Astrocyte of the hippocampus (primary cell): Measurements from ENCODE around the gene FGF18.

Source experiments
- DNase-seq: peaks from one replicate; pipeline ENCODE4 v3.0.0; 2011; ENCODE audit warnings: low read depth, low spot score

FGF18 gene

DNA sequence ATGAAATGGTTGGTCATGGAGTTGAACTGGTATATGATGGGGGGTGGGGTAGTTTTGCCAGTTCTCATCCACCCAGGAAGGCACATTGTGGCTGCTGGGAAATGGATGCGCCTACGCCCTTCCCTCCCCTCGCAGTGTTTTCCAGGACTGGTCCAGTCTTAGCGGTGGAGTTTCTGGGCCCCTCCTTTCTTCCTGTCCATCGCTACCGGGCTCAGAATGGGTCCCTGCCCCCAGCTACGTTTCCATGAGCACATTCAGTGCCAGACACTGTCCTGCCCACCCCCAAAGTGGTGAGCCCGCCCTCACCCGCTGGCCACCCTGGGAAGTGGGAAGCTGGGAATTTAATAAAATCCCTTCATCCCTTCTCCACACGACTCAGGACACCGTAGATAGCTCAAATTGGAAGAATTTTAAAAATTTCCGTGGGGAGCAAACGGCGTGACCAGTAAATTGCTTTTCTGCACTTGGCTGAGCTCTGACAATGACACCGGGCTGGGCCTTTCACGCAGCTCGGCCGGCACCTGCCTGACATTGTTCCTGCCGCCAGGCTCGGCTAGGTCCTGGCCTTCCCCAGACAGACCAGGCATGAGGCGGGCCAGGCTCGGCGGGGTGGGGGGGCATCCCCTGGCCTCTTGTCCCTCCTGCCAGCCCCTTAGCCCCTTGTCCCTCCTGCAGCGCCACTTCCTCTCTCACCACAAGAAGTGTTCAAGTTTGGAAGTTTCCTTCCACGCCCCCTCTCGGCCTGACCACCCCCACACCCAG is 3.6 kb downstream of the FGF18 start:
- peak; percentile 30 for DNase-seq

DNA sequence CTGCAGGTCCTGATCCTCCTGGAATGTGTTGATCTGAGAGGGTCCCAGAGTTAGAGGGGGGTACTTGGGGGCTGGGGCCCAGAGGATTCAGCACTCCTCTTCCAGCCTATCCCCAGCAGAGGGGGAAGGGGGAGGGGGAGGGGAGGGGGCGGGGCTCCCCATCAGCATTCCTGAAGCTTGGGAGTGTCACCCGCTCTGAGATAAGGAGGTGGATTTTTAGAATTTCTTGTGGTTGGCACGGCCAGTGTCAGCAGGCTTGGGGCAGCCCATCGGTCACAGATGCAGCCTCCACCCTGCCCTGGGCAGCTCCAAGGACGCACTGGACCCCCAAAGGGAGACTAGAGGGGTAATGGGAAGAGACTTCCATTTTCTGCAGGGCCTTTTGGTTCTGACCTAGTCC is 5.3 kb downstream of the FGF18 start:
- DNase-seq = peak; percentile 46

DNA sequence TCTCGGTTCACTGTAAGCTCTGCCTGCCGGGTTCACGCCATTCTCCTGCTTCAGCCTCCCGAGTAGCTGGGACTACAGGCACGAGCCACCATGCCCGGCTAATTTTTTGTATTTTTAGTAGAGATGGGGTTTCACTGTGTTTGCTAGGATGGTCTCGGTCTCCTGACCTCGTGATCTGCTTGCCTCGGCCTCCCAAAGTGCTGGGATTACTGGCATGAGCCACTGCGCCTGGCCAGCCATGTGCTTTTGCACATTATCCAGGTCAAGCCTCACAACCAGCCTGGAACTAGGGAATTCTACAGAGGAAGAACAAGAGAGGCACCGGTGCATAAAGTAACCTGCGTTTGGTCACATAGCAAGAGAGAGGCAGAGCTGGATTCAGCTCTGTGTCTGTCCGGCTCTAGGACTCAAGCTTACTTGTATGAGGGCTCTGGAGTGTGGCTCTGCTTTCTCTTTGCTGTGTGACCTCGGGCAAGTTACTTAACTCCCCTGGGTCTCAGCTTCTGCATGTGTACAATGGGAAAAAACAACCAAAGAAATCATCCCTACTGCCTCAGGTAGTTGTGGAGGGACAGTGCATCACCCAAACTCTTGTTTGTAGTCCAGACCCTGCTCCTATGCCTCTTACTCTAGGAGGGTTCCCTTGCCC is 6.3 kb downstream of the FGF18 start:
- no peak for DNase-seq

DNA sequence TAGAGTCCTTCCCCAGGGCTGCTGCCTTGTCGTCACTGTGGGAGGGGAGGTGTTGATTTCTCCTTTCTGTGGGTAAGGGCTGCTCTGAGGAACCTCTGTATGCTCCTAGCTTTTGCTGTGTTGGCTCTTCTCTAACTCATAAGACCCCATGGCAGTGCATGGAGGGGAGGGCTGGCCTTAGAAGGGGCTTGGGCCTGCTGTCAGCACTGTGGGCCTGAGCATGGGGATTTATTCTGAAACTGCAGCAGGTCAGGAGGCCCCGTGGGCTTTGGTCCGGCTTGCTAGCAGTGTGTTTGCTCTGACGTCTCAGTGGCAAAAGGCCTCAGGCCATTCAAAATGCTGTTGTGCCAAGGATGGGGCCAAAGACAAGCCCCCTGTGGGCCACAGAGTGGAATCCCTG is 6.8 kb downstream of the FGF18 start:
- DNase-seq = no peak

DNA sequence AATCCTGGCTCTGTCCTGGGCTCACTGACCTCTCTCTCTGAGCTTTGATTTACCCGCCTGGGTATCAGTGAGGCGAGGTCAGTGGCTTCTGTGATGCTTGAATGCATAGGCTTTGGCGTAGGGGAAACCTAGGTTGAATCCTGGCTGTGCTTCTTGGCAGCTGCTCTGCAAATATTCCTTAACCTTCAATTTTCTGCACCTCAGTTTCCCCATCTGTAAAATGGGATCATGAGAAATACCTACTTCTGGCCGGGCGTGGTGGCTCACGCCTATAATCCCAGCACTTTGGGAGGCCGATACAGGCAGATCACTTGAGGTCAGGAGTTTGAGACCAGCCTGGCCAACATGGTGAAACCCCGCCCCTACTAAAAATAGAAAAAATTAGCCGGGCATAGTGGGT is 7.2 kb downstream of the FGF18 start:
- no peak for DNase-seq

DNA sequence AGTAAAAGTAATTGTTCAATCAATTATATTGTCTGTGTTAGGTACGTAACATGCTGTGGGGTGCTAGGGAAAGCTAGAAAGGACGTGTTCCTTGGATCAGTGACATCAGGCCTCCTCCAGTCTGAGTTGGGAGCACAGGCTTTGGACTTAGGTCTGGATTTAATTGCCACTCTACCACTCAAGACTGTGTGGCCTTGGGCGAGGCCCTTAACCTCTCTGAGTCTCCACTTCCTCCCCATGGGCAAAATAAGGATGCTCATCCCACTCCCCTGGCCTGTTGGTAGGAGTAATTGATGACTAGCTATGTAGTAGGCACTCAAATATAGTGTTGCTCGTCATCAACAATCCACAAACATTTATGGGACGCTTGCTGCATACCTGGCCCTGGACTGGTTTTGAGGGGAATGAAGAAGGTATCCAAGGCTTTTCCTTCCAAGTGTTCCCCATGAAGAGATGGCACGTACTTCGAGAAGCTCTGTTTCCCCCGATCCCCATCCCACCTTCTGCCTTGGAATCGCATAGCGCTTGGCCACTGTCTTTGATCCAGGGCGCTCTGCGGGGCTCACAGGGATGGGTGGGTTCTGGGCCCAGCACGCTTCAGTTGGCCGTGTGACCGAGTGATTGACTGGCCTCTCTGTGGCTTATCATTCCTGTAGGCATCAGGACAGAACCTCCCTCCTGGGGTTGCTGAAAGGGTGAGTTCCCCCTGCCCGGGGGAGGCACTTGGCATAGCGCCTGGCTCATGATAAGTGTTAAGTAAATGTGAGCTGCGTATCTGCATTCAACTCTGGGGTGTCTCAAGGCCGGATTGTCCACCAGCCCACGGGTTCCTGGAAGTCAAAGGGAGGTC is 8.1 kb downstream of the FGF18 start:
- no peak for DNase-seq

DNA sequence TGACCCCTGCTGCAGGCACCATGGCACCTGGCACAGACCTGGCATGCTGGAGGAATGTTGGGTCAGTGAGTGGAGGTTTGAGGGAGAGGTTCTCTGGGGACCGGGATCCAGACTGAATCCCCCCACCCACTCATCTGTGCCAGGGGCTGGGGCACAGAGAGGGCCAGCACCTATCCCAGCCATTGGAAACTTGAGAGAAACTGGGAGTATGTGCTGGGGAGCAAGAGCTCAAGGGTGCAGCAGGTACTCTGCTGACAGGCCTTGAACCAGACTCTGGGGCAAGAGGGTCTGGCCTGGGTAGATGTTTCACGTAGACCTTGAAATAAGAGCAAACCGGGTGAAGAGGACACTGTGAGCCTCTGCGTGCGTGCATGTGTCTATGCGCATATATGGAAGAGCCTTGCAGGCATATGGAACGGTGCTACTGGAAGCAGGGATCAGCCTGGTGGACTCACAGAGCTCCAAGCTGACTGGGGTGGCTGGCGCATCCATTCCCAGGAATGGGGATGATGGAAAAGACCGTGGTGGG is 8.8 kb downstream of the FGF18 start:
- DNase-seq = no peak

DNA sequence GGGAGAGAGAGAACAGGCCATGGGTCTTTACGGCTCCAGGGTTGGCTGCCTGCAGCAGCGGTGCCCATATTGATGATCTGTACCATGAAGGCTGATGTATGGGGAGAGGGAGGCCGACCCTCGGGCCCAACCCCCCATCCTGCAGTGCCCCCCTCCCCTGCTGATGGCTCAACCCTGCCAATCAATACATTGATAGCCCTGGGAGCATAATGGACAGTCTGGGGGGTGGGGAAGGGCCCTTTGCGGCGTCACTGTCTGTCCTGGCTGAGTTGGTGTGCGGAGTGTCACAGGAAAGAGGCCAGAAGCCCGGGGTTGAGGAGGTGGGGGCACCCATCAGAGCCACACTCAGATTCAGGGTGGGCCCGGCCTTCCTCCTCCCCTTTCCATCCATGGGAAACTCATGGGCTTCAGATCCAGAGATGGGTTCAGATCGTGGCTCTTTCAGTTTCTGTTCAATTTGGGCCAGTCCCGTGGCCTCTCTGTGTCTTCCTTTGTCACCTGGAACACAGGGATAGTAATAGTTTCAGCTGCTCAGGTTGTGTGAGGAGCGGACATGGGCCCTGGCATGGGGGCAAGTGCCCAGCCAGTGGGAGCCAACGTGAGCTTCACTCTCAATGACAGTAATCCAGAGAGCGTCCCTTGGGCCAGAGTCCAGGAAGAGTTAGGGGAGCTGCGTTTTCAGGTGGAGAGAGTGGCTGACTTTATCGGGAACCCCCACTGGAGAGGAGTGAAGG is 9.5 kb downstream of the FGF18 start:
- DNase-seq = no peak

DNA sequence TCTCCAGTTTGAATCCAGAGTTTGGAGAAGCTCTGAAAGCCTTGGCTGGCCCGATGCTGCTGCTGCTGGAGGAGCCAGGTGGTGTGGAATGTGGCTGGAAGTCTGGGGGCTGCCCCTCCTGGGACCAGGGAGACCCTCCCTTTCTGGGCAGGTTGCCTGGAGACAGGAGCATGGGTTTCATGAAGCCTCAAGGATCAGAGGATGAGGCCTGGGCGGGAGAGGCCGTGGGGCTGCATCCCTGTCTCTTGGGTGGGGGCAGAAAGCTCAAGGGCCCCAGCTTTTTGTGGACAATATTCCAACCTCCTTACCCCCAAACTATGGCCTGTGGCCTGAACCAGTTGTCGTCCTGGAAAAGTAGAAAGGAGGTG is 10.1 kb downstream of the FGF18 start:
- DNase-seq = no peak

DNA sequence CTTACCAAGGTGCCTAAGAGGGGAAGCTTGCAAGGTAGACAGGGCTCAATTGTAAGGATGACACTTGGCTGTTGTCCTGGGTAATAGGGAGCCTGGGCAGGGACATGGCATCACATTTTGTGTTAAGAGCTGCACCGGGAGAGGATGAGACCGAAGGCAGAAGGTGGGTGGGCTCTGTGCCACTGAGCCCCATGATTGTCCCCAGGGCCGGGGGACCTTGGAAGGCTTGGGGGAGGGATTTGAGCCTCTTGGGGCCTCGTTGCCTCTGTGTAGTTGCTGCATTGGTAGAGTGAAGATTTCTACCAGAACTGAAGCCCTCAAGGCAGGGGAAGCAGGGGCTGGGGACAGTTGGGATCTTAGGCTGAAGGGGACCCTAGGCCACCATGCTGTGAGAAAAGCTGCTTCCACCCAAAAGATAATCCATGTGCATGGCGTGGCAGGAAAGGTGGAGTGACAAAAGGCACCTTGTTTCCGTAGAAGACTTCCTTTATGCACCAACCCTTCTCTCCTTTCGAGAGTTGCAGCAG is 11.9 kb downstream of the FGF18 start:
- no peak for DNase-seq

DNA sequence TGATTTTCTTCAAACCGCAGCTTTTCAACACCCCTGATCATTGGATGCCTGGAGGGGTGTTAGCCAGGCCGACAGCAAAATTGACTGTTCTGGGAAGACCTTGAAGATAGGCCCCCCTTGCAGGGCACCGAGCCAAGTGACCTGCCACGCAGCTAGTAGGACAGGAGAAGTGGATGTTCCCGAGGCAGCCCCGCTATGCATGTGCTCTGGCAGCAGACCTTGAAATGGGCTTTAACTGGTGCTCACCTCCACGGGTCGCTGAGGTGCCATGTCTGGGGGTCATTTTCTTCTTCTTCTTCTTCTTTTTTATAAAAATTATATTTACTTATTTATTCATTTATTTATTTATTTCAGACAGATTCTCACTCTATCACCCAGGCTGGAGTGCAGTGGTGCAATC is 12.6 kb downstream of the FGF18 start:
- DNase-seq = no peak

DNA sequence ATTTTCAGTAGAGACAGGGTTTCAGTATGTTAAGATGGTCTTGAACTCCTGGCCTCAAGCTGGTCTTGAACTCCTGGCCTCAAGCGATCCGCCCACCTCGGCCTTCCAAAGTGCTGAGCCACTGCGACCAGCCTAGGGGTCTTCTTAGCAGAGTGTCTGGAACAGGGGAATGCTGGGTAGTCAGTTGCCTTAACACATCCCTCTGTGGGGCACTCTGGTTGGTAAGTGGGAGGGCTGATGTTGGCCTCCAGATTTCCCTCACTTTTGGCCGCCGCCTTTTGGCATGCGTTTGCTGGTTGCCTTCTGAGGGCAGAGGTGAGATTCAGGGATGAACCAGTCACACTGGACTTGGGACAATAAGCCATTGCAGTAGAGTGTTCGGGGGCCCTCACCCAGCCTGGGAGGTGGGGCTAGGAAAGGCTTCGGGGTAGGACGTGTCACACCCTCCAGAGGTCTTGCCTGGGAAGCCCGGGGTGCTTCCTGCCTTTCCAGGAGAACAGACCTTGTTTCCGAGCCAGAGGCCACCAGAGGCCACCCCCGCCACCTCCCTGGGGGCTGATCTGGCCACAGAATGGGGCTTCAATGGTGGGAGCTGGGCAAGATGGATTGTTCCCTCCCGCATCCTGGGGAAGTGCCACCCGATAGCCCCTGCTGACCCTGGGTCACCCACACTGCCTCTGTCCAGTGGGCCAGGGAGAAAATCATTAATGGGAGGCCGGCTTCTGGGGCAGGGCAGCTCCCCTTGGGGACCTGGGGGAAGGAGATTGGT is 13.3 kb downstream of the FGF18 start:
- DNase-seq = no peak

DNA sequence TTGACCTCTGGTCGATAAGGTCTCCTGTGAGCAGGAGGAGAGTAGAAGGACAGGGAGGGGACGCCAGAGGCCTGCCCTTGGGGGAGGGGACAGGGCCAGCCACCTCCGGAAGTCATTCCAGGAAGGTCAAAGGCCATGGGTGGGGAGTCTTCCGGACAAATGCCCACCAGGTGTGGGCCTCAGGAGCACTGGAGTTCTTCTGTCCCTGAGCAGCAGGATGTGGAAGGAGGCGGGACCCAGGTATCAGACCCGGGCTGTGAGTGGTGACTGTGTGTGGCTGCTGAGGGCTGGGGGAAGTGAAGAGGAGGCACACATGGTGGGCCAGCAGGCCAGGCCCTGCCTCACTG is 13.9 kb downstream of the FGF18 start:
- no peak for DNase-seq

DNA sequence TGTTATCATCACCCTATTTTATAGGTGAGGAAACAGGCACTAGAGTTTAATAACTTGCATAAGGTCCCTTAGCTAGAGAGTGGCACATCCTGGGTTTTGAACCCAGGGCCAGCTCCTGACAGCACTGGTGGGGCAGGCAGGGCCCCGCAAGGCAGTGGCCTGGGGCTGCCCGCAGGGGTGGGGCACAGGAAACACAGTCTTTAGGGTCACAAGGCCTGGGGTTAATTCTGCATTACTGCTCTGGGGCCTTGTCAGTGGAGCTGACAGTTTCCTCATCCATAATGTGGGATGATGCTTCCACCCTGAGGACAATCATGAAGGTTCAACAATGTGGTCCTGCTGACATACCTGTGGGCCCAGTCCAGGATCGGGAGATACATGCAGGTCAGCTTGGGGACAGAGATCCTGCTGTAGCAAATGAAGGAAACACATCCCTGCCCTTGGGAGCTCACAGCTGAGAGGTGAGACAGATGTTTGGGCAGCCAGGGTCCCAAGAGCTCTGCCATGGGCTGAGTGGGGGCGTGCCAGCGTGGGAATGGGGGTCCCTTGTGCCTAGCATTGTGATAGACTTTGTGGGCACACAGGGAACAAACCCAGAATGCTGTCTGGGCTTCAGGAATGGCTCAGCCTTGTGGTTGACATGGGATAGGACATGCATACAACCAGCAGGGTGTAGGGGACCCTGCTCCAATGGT is 14.7 kb downstream of the FGF18 start:
- DNase-seq = no peak

DNA sequence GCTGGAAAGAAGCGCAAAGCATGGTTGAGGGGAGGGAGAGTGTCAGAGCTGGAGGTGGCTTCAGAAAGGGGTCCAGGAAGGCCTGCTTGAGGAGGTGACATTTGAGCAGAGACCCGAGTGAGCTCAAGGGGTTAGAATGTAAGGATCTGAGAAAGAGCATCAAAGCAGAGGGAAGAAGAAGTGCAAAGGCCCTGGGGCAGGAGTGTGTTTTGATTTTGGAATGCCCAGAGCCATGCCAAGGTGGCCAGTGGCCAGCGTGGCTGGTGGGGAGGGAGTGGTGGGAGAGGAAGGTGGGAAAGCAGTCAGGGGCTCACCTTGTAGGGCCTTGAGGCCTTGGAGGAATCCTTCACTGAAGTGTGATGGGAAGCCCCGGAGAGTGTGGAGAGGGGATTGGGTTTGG is 15.4 kb downstream of the FGF18 start:
- DNase-seq = no peak

DNA sequence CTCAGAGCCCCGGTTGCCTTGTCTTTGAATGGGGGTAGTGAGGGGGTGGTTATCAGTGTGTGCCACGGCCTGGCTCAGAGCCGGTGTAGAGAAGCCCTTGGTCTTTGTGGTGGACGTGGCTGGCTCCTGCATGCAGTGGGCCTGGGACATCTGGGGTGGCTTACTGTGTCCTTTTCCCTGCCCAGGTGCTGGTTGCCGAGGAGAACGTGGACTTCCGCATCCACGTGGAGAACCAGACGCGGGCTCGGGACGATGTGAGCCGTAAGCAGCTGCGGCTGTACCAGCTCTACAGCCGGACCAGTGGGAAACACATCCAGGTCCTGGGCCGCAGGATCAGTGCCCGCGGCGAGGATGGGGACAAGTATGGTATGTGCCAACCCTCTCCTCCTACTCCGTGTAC is 16.5 kb downstream of the FGF18 start:
- no peak for DNase-seq

DNA sequence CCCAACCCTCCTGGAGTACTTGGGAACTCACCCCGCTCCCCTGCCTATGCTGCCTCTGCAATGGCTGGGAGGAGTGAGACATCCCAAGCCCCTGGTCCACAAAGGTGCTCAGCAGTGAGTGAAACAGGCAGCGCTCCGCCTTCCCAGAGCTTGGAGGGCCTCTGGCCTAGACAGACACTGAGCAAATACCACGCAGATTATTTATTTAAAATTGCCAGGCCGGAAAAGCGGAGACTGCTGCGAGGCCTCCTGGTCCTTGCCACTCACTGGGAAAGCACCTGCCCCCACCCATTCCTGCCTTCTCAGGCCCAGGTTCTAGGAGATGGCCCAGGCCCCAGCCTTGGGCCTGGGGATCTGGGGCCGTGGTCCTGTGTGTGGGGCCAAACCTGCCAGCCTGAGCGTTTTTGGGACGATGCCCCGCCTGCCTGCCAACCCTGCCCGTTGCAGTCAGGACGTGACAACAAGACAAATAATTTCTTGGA is 17.4 kb downstream of the FGF18 start:
- no peak for DNase-seq

DNA sequence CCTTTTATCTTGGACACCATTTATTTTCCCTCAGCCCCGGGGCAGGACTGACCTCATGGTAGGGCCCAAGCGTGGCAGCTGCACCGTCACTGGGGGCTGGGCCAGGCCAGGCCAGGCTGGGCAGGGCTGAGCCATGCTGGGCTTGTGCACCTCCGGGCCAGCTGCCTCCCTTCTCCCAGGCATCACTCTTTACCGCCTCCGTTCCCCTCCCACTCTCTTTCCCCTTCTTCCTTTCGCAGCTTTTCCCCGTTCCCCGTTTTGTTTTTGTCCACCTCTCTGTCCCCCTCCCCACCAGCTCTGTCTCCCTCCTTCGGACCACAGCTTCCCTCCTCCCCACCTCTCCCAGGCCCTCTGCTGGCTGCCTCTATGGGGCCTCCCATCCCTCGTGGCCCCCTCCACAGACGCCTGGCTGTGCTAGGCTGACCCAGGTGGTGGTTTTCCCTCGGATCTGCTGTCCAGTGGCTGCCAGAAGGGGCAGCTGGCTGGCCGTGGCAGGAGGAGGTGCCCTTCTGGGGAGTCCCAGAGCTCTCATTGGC is 17.9 kb downstream of the FGF18 start:
- DNase-seq = peak; percentile 23

DNA sequence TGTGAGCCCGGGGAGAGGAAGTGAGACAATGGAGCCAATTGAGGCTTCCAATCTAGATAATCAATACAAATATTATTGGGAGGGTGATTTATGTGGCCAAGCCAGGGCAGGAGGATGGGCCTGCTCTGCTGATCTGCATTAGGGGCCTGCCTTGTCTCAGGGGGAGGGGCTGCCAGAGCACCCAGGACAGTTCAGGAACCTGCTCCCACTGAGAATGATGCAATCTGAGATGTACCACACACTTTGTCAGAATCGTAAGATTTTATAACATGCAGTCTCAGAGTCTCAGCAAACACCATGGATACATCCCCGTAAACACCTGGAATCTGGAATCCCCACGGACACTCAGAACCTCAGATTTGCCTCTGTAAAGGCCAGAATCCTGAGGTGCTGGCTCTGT is 19.3 kb downstream of the FGF18 start:
- DNase-seq = no peak
